GM20431 (cell line): Measurements from ENCODE around the gene DCAF17.

ENCODE experiments used
- in situ Hi-C: fragments of 300-500 bp; cut with MseI, MboI; formaldehyde crosslinking; loops from one replicate; pipeline ENCODE4 v1.15.0; 2020; ENCODE audit warnings: low sequenced_read_pairs; ENCODE audit not compliant: unreplicated experiment

Gene DCAF17

GRCh38 chr2:171434013-171434989 lies at the start of gene DCAF17:
Gene DCAF17, plus strand, starts transcription at chr2:171434226. Its CDS starts 352 bp downstream, at chr2:171434578.
- in situ Hi-C loops = loop anchor here (25.0 kb wide), 1 partner anchor 472 kb away; no protein-coding TSS in a partner anchor

- in situ Hi-C loops = no loop called here
These were observed 47.4 kb upstream of the DCAF17 start for GRCh38 chr2:171386627-171387026.

- in situ Hi-C loops = no loop called here
These were observed 47.0 kb upstream of the DCAF17 start for GRCh38 chr2:171387052-171387451.

DNA sequence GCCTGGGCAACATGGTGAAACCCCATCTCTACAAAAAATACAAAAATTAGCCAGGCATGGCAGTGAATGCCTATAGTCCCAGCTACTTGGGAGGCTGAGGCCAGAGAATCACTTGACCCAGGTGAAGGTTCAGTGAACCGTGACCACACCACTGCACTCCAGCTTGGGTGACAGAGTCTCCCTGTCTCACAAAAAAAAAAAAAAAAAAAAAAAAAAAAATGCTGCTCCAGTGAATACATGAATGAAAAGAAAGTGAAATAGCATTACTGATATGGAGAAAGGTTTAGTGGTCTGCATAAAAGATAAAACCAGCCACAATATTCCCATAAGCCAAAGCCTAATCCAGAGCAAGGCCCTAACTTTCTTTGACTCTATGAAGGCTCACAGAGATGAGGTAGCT lies 44.7 kb upstream of the DCAF17 start:
- in situ Hi-C loops = no loop called here

GRCh38 chr2:171389780-171390179 lies 44.2 kb upstream of the DCAF17 start:
- in situ Hi-C loops = no loop called here

DNA sequence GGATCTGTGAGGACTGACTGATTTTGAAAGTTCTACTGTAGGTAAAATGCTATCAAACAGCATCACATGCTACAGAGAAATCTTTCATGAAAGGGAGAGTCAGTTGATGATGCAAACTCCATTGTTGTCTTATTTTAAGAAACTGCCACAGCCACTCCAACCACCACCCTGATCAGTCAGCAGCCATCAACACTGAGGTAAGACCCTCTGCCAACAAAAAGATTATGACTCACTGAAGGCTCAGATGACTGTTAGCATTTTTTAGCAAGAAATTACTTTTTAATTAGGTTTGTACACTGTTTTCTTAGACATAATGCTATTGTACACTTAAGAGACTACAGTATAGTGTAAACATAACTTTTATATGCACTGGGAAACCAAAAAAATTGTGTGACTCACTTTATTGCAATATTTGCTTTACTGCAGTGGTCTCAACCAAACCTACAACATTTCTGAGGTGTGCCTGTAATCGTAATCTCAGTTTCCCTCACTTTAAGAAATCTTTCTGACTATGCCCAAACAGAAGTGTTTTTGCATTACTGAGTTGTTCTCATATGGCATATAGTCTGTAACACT lies 43.0 kb upstream of the DCAF17 start:
- in situ Hi-C loops = no loop called here

GRCh38 chr2:171391532-171391931 lies 42.5 kb upstream of the DCAF17 start:
- in situ Hi-C loops = no loop called here

DNA sequence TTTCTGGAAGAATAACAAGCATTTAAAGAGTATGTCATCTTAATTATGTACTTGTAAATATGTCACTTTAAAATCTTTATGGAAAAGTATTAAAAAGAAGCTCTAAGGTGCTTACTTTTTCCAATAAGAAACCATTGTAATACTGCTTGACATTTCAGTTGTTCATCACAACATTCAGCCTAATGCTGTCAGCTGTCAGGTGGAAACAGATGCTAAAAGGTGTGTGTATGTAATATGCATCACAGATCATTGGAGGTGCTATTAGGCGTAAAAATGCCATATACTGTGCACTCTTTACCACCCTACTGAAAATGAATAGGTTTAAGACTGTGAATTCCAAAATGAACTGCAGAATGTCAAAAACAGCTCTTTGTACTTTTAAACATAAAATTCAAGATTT lies 40.5 kb upstream of the DCAF17 start:
- in situ Hi-C loops = no loop called here

GRCh38 chr2:171394164-171394740 lies 39.8 kb upstream of the DCAF17 start:
- in situ Hi-C loops = no loop called here

- in situ Hi-C loops = no loop called here
These were observed 34.7 kb upstream of the DCAF17 start for GRCh38 chr2:171399292-171399691.

DNA sequence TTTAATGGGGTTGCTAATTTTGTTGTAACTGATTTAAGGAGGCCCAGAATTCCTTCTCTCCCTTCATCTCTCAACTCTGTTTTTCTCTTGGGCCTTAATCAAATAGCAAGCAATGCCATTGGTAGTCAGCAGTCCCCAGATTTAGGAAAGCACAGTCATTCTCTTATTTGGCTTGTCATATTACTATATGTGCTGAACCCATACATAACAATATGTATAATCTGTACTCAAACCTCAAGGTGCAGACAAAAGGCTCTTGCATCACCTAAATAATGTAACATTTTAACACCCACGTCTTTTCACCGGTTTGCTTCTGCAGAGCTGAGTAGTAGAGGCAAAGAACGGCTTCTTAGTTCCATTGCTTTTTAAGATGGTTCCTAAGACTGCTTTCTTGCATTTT lies 33.6 kb upstream of the DCAF17 start:
- in situ Hi-C loops = loop anchor here (25.0 kb wide), 1 partner anchor 238 kb away; the partner anchor contains the start of gene TLK1

GRCh38 chr2:171401947-171402346 lies 32.1 kb upstream of the DCAF17 start:
- in situ Hi-C loops = loop anchor here (25.0 kb wide), 1 partner anchor 240 kb away; the partner anchor contains the start of gene TLK1

DNA sequence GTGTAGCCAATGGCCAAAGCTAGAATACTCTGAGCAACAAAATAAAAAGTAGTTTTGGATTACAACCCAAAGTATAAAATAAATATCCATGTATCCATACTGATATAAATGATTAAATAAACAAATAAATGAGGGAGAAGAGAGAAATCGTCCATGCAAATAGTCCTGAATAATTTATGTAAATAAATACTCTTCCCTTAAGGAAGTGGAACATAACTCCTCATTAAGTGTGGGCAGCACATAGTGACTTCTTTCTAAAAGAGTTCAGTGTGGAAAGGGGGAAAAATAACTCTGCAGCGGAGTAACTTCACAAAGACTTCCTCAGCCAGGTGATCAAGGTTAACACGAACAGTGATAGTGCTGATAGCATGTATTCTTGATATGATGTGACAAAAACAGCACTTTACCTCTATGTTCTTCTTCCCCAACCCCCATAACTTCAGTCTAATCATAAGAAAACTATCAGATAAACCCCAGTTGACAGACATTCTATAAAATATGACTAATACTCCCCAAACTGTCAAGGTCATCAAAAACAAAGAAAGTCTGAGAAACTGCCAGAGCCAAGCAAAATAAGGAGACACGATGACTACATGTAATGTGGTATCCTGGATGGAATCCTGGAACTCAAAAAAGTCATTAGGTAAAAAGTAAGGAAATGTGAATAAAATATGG lies 31.0 kb upstream of the DCAF17 start:
- in situ Hi-C loops = loop anchor here (25.0 kb wide), 1 partner anchor 241 kb away; the partner anchor contains the start of gene TLK1

GRCh38 chr2:171404261-171404660 lies 29.8 kb upstream of the DCAF17 start:
- in situ Hi-C loops = loop anchor here (25.0 kb wide), 1 partner anchor 242 kb away; the partner anchor contains the start of gene TLK1

DNA sequence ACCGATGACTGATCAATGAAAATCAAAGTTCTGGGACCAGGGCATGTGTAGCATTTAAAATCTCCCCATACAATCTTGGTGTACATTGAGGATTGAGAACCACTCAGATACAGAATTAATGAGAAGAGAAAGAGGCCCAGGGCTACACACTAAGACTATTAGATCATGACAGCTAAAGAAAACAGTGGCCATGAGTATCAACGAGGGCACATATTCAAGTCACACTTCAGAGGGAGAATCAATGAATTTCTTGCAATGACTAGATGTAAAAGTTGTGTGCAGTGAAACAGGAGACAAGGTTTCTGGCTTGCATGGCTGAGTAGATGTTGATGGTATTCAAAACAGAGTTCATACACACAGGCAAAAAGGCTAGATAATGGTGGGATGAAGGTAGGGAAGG lies 29.3 kb upstream of the DCAF17 start:
- in situ Hi-C loops = loop anchor here (25.0 kb wide), 1 partner anchor 242 kb away; the partner anchor contains the start of gene TLK1

GRCh38 chr2:171405546-171405945 lies 28.5 kb upstream of the DCAF17 start:
- in situ Hi-C loops = loop anchor here (25.0 kb wide), 1 partner anchor 243 kb away; the partner anchor contains the start of gene TLK1

DNA sequence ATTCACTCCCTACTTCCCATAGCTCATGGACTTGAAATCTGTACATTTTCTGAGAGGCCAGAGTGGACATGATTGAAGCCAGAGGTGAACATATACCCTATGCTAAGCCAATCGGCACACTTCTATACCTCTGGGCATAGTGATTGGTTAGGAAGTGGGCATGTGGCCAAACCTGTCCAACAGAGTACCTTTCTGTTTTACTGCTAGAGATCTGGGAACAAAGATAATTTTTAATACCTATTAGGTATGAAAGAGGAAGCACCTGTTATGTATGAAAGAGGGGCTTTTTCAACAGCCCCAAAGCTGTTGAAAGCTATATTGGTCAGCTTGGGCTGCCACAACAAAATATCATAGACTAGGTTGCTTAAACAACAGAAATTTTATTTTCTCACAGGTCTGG lies 28.0 kb upstream of the DCAF17 start:
- in situ Hi-C loops = loop anchor here (25.0 kb wide), 1 partner anchor 244 kb away; the partner anchor contains the start of gene TLK1

DNA sequence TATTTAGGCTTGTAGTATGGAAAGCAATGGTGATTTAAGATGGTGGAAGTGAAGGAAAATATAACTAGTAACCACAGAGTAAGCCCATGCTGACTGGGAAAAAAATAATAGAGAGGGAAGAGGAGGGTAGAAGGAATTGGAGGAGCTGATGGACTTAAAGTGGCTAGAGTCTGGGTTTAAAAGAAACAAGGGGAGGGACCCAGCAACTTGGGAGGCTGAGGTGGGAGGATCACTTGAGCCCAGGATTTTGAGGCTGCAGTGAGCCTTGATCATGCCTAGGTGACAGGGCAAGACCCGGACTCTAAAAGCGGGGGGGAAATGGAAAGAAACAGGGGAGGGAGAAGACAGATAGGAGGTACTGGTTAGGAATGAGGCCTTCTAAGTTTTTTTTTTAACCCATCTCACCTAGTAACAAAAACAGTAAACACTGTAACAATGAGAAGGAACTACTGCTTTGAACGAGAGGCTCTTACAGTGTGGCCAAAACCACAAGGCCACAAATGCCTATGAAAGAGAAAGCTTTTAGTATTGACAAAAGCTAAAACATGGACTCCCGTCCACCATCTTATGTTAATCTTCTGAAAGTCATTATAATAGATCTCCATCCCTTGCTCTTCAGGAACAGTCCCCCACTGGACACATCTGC lies 26.9 kb upstream of the DCAF17 start:
- in situ Hi-C loops = loop anchor here (25.0 kb wide), 1 partner anchor 245 kb away; the partner anchor contains the start of gene TLK1

GRCh38 chr2:171407676-171408044 lies 26.4 kb upstream of the DCAF17 start:
- in situ Hi-C loops = loop anchor here (25.0 kb wide), 1 partner anchor 245 kb away; the partner anchor contains the start of gene TLK1
